SK-N-SH (cell line): Measurements from ENCODE around the gene REC8. TPM values are rescaled to one million over a fixed set of nuclear protein-coding genes. Genes with fewer than 3 reads are reported as not detected.

Source experiments
- CTCF ChIA-PET: fragments of 300-600, 350-600 bp; formaldehyde crosslinking; extraction: SDS; loops from one replicate; lab custom pipeline; 2021; lab: Yijun Ruan, JAX
- POLR2A ChIA-PET: fragments of 350-600 bp; sonication (Branson Sonifier 250); formaldehyde crosslinking; extraction: SDS; loops from one replicate; lab custom pipeline; 2020; ENCODE audit warnings: antibody characterized with exemption, inconsistent platforms; lab: Yijun Ruan, JAX
- DNase-seq: peaks from one replicate; pipeline ENCODE4 v3.0.0; 2012
- H2AFZ ChIP-seq: fragments of 200-600 bp; sonication (generic); 2 replicates; pipeline ENCODE4 v1.8.1; 2016; ENCODE audit warnings: antibody characterized with exemption, mild to moderate bottlenecking, low read depth
- H3F3A ChIP-seq: fragments of 200-600 bp; sonication (generic); replicated peaks from 2 replicates; pipeline ENCODE3; 2016; ENCODE audit warnings: antibody characterized with exemption, mild to moderate bottlenecking; ENCODE audit not compliant: insufficient read depth
- H3K27ac ChIP-seq, 2 experiments: fragments of 200-500 bp in 1 of 2; fragments of 200-600 bp in 1 of 2; sonication (Bioruptor generic) in 1 of 2; sonication (generic), shearing (Covaris generic) in 1 of 2; 2 replicates each; pipeline versions ENCODE4 v1.5.1 to v1.6.1; 2014 to 2016; ENCODE audit warnings: low read depth in 2 of 2, inconsistent platforms in 1 of 2, low read length in 1 of 2, mild to moderate bottlenecking in 1 of 2, mixed read lengths in 1 of 2
- H3K27me3 ChIP-seq: fragments of 200-600 bp; sonication (generic), shearing (Covaris generic); 2 replicates; pipeline ENCODE4 v1.6.1; 2016; ENCODE audit warnings: mixed run types; ENCODE audit not compliant: insufficient read depth
- H3K36me3 ChIP-seq, 2 experiments: fragments of 200-500 bp in 1 of 2; fragments of 200-600 bp in 1 of 2; sonication (Bioruptor generic) in 1 of 2; sonication (generic) in 1 of 2; replicated peaks in 1 of 2; 2 replicates each; pipeline versions ENCODE3 to v1.5.1; 2014 to 2016; ENCODE audit warnings: low read length in 1 of 2, mild to moderate bottlenecking in 1 of 2; ENCODE audit not compliant: insufficient read depth in 2 of 2, control insufficient read depth in 1 of 2
- H3K4me1 ChIP-seq, 2 experiments: fragments of 200-500 bp in 1 of 2; fragments of 200-600 bp in 1 of 2; sonication (Bioruptor generic) in 1 of 2; sonication (generic), shearing (Covaris generic) in 1 of 2; 2 replicates each; pipeline versions ENCODE4 v1.5.1 to v1.6.1; 2014 to 2016; ENCODE audit warnings: low read depth in 1 of 2, low read length in 1 of 2, mixed run types in 1 of 2; ENCODE audit not compliant: insufficient read depth in 2 of 2, control insufficient read depth in 1 of 2
- H3K4me2 ChIP-seq: fragments of 200-600 bp; sonication (generic), shearing (Covaris generic); 2 replicates; pipeline ENCODE4 v1.6.1; 2017; ENCODE audit warnings: mixed run types
- H3K4me3 ChIP-seq, 2 experiments: fragments of 200-500 bp in 1 of 2; fragments of 200-600 bp in 1 of 2; sonication (Bioruptor generic) in 1 of 2; sonication (generic), shearing (Covaris generic) in 1 of 2; 2 replicates each; pipeline versions ENCODE4 v1.5.1 to v1.8.1; 2014 to 2016; ENCODE audit warnings: low read depth in 2 of 2, inconsistent platforms in 1 of 2, low read length in 1 of 2, mild to moderate bottlenecking in 1 of 2, mixed read lengths in 1 of 2, moderate library complexity in 1 of 2
- H3K79me2 ChIP-seq: fragments of 200-600 bp; sonication (generic); 2 replicates; pipeline ENCODE4 v1.8.1; 2017; ENCODE audit warnings: mild to moderate bottlenecking; ENCODE audit not compliant: insufficient read depth
- H3K9ac ChIP-seq: fragments of 200-600 bp; sonication (generic); 2 replicates; pipeline ENCODE4 v1.6.1; 2017; ENCODE audit warnings: mixed run types
- H3K9me2 ChIP-seq: fragments of 200-600 bp; sonication (generic); 2 replicates; pipeline ENCODE4 v1.6.1; 2017; ENCODE audit warnings: mixed run types
- H3K9me3 ChIP-seq: fragments of 200-600 bp; sonication (generic); 2 replicates; pipeline ENCODE4 v1.6.1; 2017; ENCODE audit warnings: mixed run types, mild to moderate bottlenecking, moderate library complexity
- H4K20me1 ChIP-seq: fragments of 200-600 bp; sonication (generic); 2 replicates; pipeline ENCODE4 v1.6.1; 2017; ENCODE audit warnings: mild to moderate bottlenecking, mixed run types; ENCODE audit not compliant: insufficient read depth
- FOSL2 ChIP-seq: IDR thresholded peaks from 2 replicates; pipeline ENCODE4 v1.4.0; 2012; ENCODE audit warnings: low read depth, mild to moderate bottlenecking, moderate library complexity, borderline replicate concordance
- JUND ChIP-seq: IDR thresholded peaks from 2 replicates; pipeline ENCODE4 v1.4.0; 2012
- MXI1 ChIP-seq: IDR thresholded peaks from 2 replicates; pipeline ENCODE4 v1.6.1; 2012; ENCODE audit warnings: mild to moderate bottlenecking, low read depth, low read length, improper control_type of control experiment
- RAD21 ChIP-seq: IDR thresholded peaks from 2 replicates; pipeline ENCODE4 v1.6.1; 2012; ENCODE audit warnings: mild to moderate bottlenecking, low read length
- RCOR1 ChIP-seq: fragments of 150-350 bp; IDR thresholded peaks from 2 replicates; pipeline ENCODE4 v1.6.1; 2017; ENCODE audit warnings: antibody characterized with exemption, low read length
- WGBS: methylation state at CpG from one replicate; pipeline ENCODE4 v1.1.6; 2017; ENCODE audit warnings: low lambda C conversion rate; 5-methylcytosine and 5-hydroxymethylcytosine counted together
- polyA plus RNA-seq, 3 experiments: library from polyadenylated mRNA; depleted of rRNA; stranded (reverse); fragments of >200 nt; gene quantifications; 2 replicates each; pipeline ENCODE4 v1.2.3, GENCODE V29; 2012
- TF ChIP-seq, protein P1 (sequence below): fragments of 200-600 bp; sonication (generic); IDR thresholded peaks from 2 replicates; pipeline ENCODE4 v1.6.1; 2017; ENCODE audit warnings: antibody characterized with exemption, mild to moderate bottlenecking, moderate library complexity
- TF ChIP-seq, protein P2 (sequence below): IDR thresholded peaks from 2 replicates; pipeline ENCODE4 v1.4.0; 2012; ENCODE audit warnings: low read depth
- TF ChIP-seq, protein P3 (sequence below): IDR thresholded peaks from 2 replicates; pipeline ENCODE4 v1.4.0; 2012; ENCODE audit warnings: low read depth, borderline replicate concordance

Gene REC8
- polyA plus RNA-seq, 1 of the 3 experiments (the other 2 are of a cell fraction), result 23.2 TPM

DNA sequence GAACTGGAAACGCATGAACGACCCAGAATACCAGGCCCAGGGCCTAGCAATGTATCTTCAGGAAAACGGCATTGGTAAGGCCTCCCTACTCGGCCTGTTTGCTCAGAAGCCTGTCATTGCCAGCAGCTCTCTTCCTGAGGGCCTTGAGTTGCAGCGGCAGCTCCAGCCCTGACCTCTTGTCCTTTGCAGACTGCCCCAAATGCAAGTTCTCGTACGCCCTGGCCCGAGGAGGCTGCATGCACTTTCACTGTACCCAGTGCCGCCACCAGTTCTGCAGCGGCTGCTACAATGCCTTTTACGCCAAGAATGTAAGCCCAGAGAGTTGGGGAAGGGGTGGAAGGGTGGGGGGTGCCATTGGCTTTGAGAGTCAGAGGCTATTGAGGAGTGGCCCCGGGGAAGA lies 14.5 kb upstream of the REC8 start:
- Histone ChIP-seq H3K4me1 (peaks cover 4 to 14% of the 10 kb centered on the region in 2 experiments; a peak in 1 of 4 replicates), H3K9me3 (no peaks in the 10 kb centered on the region), H2AFZ (no peak overlapping the region), H3K9me2 (no peaks in the 10 kb centered on the region), H3K9ac (no peak overlapping the region), H3K4me3 (no peak overlapping the region), H3K27ac (no peak overlapping the region), H4K20me1 (peaks cover 4% of the 10 kb centered on the region; the same call in 1 of the 2 replicates), H3F3A (peaks cover 17% of the 10 kb centered on the region), H3K27me3 (no peaks in the 10 kb centered on the region), H3K36me3 (peaks cover 37 to 46% of the 10 kb centered on the region in 2 experiments), H3K79me2 (peaks cover 12% of the 10 kb centered on the region), H3K4me2 (no peak overlapping the region)
- 91% methylated on average over 8 of the region's 12 CpGs for WGBS
- DNase-seq, result no peak
- ChIA-PET CTCF (interaction anchor here (1.2 to 1.5 kb wide), 2 partner anchors 13 to 39 kb away, joined by 3 to 4 read pairs; no protein-coding TSS in a partner anchor), POLR2A (interaction anchor here (0.9 kb wide), 1 partner anchor 11 kb away, joined by 3 read pairs; the partner anchor contains the start of gene PSME2)
- TF ChIP-seq, protein P1, sequence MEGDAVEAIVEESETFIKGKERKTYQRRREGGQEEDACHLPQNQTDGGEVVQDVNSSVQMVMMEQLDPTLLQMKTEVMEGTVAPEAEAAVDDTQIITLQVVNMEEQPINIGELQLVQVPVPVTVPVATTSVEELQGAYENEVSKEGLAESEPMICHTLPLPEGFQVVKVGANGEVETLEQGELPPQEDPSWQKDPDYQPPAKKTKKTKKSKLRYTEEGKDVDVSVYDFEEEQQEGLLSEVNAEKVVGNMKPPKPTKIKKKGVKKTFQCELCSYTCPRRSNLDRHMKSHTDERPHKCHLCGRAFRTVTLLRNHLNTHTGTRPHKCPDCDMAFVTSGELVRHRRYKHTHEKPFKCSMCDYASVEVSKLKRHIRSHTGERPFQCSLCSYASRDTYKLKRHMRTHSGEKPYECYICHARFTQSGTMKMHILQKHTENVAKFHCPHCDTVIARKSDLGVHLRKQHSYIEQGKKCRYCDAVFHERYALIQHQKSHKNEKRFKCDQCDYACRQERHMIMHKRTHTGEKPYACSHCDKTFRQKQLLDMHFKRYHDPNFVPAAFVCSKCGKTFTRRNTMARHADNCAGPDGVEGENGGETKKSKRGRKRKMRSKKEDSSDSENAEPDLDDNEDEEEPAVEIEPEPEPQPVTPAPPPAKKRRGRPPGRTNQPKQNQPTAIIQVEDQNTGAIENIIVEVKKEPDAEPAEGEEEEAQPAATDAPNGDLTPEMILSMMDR, result no peak
- TF ChIP-seq MXI1 (no peak), JUND (no peak), RAD21 (no peak), FOSL2 (no peak)
- TF ChIP-seq, protein P2, sequence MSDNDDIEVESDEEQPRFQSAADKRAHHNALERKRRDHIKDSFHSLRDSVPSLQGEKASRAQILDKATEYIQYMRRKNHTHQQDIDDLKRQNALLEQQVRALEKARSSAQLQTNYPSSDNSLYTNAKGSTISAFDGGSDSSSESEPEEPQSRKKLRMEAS, result no peak
- TF ChIP-seq, protein P3, sequence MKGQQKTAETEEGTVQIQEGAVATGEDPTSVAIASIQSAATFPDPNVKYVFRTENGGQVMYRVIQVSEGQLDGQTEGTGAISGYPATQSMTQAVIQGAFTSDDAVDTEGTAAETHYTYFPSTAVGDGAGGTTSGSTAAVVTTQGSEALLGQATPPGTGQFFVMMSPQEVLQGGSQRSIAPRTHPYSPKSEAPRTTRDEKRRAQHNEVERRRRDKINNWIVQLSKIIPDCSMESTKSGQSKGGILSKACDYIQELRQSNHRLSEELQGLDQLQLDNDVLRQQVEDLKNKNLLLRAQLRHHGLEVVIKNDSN, result no peak

DNA sequence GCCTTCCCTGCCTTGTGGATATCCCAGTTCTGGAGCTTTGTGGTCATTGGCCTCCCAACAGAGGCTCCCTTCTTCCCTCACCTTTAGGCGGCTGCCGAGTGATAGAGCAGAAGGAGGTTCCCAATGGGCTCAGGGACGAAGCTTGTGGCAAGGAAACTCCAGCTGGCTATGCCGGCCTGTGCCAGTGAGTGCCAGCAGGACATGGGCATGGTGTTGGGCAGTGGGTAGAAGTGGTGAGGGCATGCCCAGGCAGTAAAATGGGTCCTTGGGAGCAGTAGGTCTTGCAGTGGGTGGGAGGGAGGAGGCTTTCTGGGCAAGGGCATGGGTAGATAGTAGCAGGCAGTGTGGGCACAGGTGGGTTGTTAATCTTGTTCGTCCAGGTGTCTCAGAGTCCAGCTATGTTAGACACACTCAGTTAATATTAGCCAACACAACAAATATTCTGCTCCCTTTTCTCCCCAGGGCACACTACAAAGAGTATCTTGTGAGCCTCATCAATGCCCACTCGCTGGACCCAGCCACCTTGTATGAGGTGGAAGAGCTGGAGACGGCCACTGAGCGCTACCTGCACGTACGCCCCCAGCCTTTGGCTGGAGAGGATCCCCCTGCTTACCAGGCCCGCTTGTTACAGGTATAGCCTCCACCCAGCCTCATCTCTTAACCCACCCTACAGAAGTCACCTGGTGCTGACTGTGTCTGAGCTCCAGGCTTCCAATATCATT lies 11.9 kb upstream of the REC8 start:
- Histone ChIP-seq H3K4me1 (peaks cover 4 to 22% of the 10 kb centered on the region in 2 experiments; a peak in 1 of 4 replicates), H3K36me3 (peaks cover 32 to 61% of the 10 kb centered on the region in 2 experiments), H3K27ac (peak overlapping the region; percentile 46 to 71; a peak in 2 of 4 replicates), H3K4me3 (no peak overlapping the region), H3K9me3 (no peaks in the 10 kb centered on the region), H3K9ac (no peak overlapping the region), H2AFZ (no peak overlapping the region), H4K20me1 (peaks cover 4% of the 10 kb centered on the region; the same call in 1 of the 2 replicates), H3F3A (peaks cover 17% of the 10 kb centered on the region), H3K27me3 (no peaks in the 10 kb centered on the region), H3K9me2 (no peaks in the 10 kb centered on the region), H3K79me2 (peaks cover 23% of the 10 kb centered on the region), H3K4me2 (no peak overlapping the region)
- 98% methylated on average over 11 of the region's 11 CpGs for WGBS
- no peak for DNase-seq
- TF ChIP-seq RCOR1, result no peak
- ChIA-PET POLR2A (interaction anchor here (0.7 to 5.2 kb wide), 8 partner anchors 9 to 108 kb away, joined by 3 to 50 read pairs (median 4); partner anchors contain the start of genes DCAF11, EMC9, NRL and PSME1), CTCF (interaction anchor here (0.9 to 3.5 kb wide), 18 partner anchors 9 to 137 kb away, joined by 3 to 38 read pairs (median 11); partner anchors contain the start of genes MDP1, PSME1, PSME2 and REC8)
